Measurements from ENCODE around the gene GART. TPM values are rescaled to one million over a fixed set of nuclear protein-coding genes. Genes with fewer than 3 reads are reported as not detected.
A peak's percentile ranks its signal among the peaks of the same experiment; 100 is the strongest.

GART gene
- total RNA-seq, 1 experiment from 2014 or later: 142 TPM

GRCh38 chr21:33479679-33480480, 62.0 kb downstream of the GART start, which contains the start of gene TMEM50B:
TMEM50B (minus strand) TSS chr21:33479974; CDS start chr21:33468885, 11,089 bp downstream.
- Histone ChIP-seq H3F3A (ENCODE audit: low read length, unreplicated experiment) (no peaks in the 10 kb centered on the region), H2AFZ (ENCODE audit: low read length) (peak within 1 kb of the TSS; percentile 85), H3K9ac (ENCODE audit: low read length) (peak within 1 kb of the TSS; percentile 90), H3K4me1 (ENCODE audit: insufficient read depth, low read length) (no peaks in the 10 kb centered on the region; the same call in 1 of the 2 replicates), H3K27ac (ENCODE audit: low read length) (peak within 1 kb of the TSS; percentile 67), H4K20me1 (ENCODE audit: low read length) (no peaks in the 10 kb centered on the region), H3K79me2 (ENCODE audit: low read length) (peaks cover 18% of the 10 kb centered on the region), H3K36me3 (ENCODE audit: low read depth, low read length) (no peaks in the 10 kb centered on the region), H3K9me2 (replicated peaks; ENCODE audit: low read length) (no peaks in the 10 kb centered on the region), H3K27me3 (ENCODE audit: low read length) (no peaks in the 10 kb centered on the region), H3K4me3 (ENCODE audit: low read length) (peak within 1 kb of the TSS; percentile 79), H3K4me2 (ENCODE audit: low read length) (peak within 1 kb of the TSS; percentile 88), H3K9me3 (ENCODE audit: low read length) (no peaks in the 10 kb centered on the region)
- ATAC-seq (peak; percentile 92), DNase-seq (peak; percentile 95)
- intact Hi-C loops (cut with micrococcal nuclease): loop anchor here (1.0 to 5.0 kb wide), 3 partner anchors 29 to 109 kb away; partner anchors contain the start of genes DONSON, GART and SON
- no peak for TF ChIP-seq EZH2 (IDR thresholded peaks at IDR 0.05; ENCODE audit: low read length, unreplicated experiment)
- TF ChIP-seq CTCF (conservative IDR thresholded peaks at IDR 0.05; ENCODE audit: low read depth, low read length): peak; percentile 38; the same call in 1 of the 2 replicates
- ChIA-PET POLR2A (ENCODE audit: unreplicated experiment) (interaction anchor here (0.5 to 2.5 kb wide), 20 partner anchors 11 to 1742 kb away, joined by 3 to 29 read pairs (median 4); partner anchors contain the start of genes DNAJC28 and DONSON), CTCF (interaction anchor here (0.5 to 2.4 kb wide), 17 partner anchors 11 to 351 kb away, joined by 3 to 19 read pairs (median 4); partner anchors contain the start of gene DNAJC28)
- BruUV-seq (replicated peaks): no TSS peak

GRCh38 chr21:33478935-33479678, 62.8 kb downstream of the GART start:
- Histone ChIP-seq H3F3A (ENCODE audit: low read length, unreplicated experiment) (no peaks in the 10 kb centered on the region), H4K20me1 (ENCODE audit: low read length) (no peaks in the 10 kb centered on the region), H3K27me3 (ENCODE audit: low read length) (no peaks in the 10 kb centered on the region), H3K9me3 (ENCODE audit: low read length) (no peaks in the 10 kb centered on the region), H3K4me1 (ENCODE audit: insufficient read depth, low read length) (no peaks in the 10 kb centered on the region; the same call in 1 of the 2 replicates), H3K4me3 (ENCODE audit: low read length) (peak overlapping the region; percentile 79), H2AFZ (ENCODE audit: low read length) (peak overlapping the region; percentile 45), H3K27ac (ENCODE audit: low read length) (peak overlapping the region; percentile 67), H3K9me2 (replicated peaks; ENCODE audit: low read length) (no peaks in the 10 kb centered on the region), H3K4me2 (ENCODE audit: low read length) (peak overlapping the region; percentile 86), H3K9ac (ENCODE audit: low read length) (peak overlapping the region; percentile 90), H3K79me2 (ENCODE audit: low read length) (peaks cover 19% of the 10 kb centered on the region), H3K36me3 (ENCODE audit: low read depth, low read length) (no peaks in the 10 kb centered on the region)
- no TSS peak for BruUV-seq (replicated peaks)
- DNase-seq (peak; percentile 33), ATAC-seq (peak; percentile 10)
- intact Hi-C loops (cut with micrococcal nuclease): loop anchor here (1.0 to 2.0 kb wide), 2 partner anchors 28 to 110 kb away; partner anchors contain the start of gene DONSON
- CTCF ChIA-PET: interaction anchor here (1.1 to 2.4 kb wide), 7 partner anchors 12 to 279 kb away, joined by 3 to 19 read pairs (median 14); partner anchors contain the start of gene DNAJC28
- TF ChIP-seq EZH2 (IDR thresholded peaks at IDR 0.05; ENCODE audit: low read length, unreplicated experiment) (no peak), CTCF (conservative IDR thresholded peaks at IDR 0.05; ENCODE audit: low read depth, low read length) (peak; percentile 34; the same call in 1 of the 2 replicates)
- POLR2A ChIA-PET (ENCODE audit: unreplicated experiment): interaction anchor here (0.6 to 2.5 kb wide), 7 partner anchors 12 to 1742 kb away, joined by 3 to 29 read pairs (median 4); partner anchors contain the start of genes DNAJC28 and DONSON

Data from PC-3 (cell line).